ENCODE results near the gene UCHL1.
A peak's percentile ranks its signal among the peaks of the same experiment; 100 is the strongest.
"Not testable (repeated sequence)": the region's sequence is repeated elsewhere in the genome, so short reads cannot be mapped to it uniquely, and the experiment has no call there.

The UCHL1 gene

GRCh38 chr4:41236508-41236907 is 20.2 kb upstream of the UCHL1 start:
- DNase-seq (no peak), ATAC-seq (no peak)

DNA sequence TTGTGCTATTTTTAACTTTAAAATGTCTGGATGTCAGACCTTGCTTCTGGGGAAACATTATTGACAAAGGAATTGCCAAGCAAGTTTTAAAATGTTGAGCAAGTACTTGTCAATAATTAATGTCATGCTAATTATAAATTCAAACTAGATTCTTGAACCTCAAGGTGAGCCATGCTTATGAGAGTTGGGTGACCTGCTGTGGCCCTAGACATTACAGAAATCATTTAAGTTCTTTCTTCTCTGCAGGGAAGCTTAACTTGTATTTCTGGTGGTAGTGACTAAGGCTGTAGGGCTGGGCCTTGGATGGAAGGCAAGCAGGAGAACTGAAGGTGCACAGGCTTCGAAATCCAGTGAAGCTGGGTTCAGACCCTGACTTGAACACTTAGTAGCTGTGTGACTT is 14.8 kb upstream of the UCHL1 start:
- ATAC-seq (no peak), DNase-seq (no peak)

- no peak for ATAC-seq
- DNase-seq: no peak
These were observed 10.7 kb upstream of the UCHL1 start for GRCh38 chr4:41245983-41246382.

DNA sequence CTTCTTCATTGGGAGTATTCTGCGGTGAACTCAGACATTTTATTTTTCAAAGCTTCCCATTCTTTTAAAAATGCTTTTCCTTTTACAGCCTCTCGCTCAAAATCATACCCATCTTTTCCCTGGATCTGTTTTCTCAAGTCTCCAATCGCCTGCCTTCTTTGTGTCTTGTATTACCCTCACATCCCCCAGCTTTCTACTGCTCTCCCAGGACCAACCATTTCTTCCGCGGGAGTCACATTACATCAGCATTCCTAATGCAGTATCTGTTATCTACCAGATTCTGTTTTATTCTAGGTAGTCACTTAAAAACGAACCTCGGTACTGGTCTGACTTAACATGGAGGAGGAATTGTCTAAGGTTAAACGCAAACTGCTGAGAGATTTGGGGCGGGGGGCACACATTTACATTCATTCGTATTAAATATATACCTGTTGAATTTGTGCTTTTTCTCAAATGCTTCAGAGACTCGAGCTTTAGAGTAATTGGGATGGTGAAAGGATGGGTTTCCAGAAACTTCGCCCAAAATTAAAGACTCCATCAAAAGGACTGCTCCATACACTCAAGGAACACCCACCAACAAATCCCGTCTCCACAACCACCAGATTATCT is 493 bp upstream of the UCHL1 start:
- no peak for DNase-seq

GRCh38 chr4:41257257-41257901 is 651 bp downstream of the UCHL1 start:
- peak; percentile 26 for DNase-seq

More for the DNA sequence above, 493 bp upstream of the UCHL1 start:
- ATAC-seq: no peak

DNA sequence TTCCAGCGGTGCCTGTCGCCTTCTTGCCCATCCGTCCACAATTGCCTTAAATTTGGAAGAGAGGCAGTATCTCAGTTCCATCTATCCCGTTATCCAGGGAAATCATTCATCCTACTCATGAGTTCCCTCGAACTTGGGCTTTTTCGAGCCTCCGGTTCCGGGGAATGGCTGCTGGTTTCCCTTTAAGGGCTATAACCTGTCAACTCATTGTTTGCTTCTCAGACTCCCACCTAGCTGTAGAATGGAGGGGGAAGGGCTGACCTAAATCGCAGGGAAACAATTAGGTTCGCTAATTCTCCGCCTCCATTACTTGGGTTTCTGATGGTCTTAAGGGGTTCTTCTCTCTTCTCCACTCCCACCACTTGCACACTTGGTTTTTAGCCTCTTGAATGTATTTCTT is 1.2 kb downstream of the UCHL1 start:
- DNase-seq (no peak), ATAC-seq (no peak)

More at GRCh38 chr4:41257257-41257901, 651 bp downstream of the UCHL1 start:
- peak; percentile 51 for ATAC-seq

DNA sequence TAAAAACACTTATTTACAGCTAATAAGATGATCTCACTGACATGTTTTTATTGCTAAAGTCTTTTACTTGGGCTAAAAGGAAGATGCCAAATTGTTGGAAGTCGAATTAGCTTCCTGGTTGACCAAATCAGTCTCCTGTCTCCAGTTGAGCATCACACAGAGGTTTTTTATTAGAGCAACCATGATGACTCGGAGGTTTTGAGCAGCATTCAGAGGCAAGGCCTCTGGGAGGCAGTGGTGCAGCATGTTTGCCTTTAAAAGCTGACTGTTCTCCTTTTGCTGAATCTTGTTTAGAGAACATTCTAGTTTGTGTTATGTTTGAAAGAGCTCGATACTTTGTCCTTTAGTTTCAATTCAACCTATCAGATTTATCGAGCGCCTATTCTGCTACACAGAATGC is 2.1 kb downstream of the UCHL1 start:
- no peak for DNase-seq
- ATAC-seq: no peak

DNA sequence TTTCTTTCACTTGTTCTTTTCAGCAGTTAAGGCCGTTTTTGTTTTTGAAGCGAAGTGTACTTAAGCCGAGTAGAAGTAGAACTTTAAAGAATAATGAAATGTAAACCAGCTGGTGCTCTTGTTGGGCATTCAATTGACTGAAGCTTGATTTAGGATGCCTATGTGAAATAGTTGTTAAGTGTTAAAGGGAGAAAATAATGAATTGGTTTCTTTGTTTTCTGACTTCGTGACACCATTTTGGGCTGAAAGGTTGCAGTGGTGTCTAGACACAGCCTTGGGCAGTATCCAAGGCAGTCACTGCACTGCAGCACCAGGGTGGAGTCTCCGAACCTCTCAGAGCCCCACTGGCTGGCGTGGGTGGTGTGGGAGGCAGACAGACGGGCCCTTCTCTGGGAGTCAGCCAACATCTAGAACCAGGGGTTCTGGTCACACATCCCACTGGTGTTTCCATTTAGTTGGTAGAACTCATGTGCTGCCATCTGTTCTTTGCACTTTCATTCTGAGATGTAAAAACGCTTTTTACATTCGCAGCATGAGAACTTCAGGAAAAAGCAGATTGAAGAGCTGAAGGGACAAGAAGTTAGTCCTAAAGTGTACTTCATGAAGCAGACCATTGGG is 3.5 kb downstream of the UCHL1 start:
- DNase-seq: no peak

GRCh38 chr4:41262198-41262597 is 5.5 kb downstream of the UCHL1 start:
- no peak for ATAC-seq

More for the DNA sequence above, 3.5 kb downstream of the UCHL1 start:
- ATAC-seq: no peak

GRCh38 chr4:41264212-41264611 is 7.5 kb downstream of the UCHL1 start:
- ATAC-seq: no peak

More at GRCh38 chr4:41262198-41262597, 5.5 kb downstream of the UCHL1 start:
- no peak for DNase-seq

DNA sequence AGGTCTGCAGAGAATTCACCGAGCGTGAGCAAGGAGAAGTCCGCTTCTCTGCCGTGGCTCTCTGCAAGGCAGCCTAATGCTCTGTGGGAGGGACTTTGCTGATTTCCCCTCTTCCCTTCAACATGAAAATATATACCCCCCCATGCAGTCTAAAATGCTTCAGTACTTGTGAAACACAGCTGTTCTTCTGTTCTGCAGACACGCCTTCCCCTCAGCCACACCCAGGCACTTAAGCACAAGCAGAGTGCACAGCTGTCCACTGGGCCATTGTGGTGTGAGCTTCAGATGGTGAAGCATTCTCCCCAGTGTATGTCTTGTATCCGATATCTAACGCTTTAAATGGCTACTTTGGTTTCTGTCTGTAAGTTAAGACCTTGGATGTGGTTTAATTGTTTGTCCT is 11.3 kb downstream of the UCHL1 start:
- no peak for ATAC-seq
- no peak for DNase-seq

More at GRCh38 chr4:41264212-41264611, 7.5 kb downstream of the UCHL1 start:
- DNase-seq: no peak

- ATAC-seq (no peak), DNase-seq (no peak)
These were observed 12.2 kb downstream of the UCHL1 start for GRCh38 chr4:41268721-41269517.

- no peak for DNase-seq
- ATAC-seq: no peak
These were observed 13.0 kb downstream of the UCHL1 start for GRCh38 chr4:41269682-41270081.

- not testable (repeated sequence) for ATAC-seq, DNase-seq
These were observed 19.2 kb downstream of the UCHL1 start for GRCh38 chr4:41275931-41276330.

GRCh38 chr4:41280010-41280409 is 23.3 kb downstream of the UCHL1 start:
- ATAC-seq: no peak
- DNase-seq: no peak

GRCh38 chr4:41281038-41281634 is 24.4 kb downstream of the UCHL1 start:
- peak; percentile 7 for DNase-seq
- peak; percentile 86 for ATAC-seq

DNA sequence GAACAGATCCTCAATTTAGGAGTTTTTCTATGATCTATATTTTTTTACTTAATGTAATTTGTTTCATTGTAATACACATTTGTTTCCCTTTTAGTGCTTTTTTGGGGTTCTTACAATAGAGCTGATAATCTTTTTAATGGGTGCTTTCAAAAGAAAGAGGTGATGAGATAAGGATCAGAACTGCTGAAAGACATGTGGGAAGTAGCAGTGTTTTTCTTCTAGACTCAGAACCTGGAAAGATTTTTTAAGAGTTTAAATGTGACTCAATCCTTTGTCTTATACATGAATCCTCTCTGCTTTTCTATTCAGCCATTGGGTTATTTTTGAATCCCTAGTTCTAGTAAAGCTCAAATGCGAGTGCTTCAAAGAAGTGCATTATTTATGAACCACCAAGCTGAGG is 25.6 kb downstream of the UCHL1 start:
- DNase-seq (no peak), ATAC-seq (no peak)

- ATAC-seq (no peak), DNase-seq (no peak)
These were observed 28.6 kb downstream of the UCHL1 start for GRCh38 chr4:41285202-41285863.

DNA sequence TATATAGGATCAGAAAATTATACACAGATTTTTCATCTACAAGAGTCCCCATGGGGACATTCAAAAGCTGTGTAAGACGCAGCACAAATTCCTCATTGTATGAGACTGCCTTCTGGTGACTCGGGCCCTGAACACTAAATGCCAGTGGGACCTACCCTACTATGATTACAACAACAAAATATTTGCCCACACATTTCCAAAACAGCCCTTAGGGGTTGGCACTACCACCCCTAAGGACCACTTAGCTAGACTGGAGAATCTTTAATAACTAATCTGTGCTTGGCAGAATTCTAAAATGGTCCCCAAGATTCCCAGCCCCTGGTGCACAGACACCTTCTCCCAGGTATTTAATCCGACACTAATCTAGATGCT is 29.1 kb downstream of the UCHL1 start:
- DNase-seq (no peak), ATAC-seq (no peak)

GRCh38 chr4:41287005-41287404 is 30.3 kb downstream of the UCHL1 start:
- DNase-seq (no peak), ATAC-seq (no peak)

DNA sequence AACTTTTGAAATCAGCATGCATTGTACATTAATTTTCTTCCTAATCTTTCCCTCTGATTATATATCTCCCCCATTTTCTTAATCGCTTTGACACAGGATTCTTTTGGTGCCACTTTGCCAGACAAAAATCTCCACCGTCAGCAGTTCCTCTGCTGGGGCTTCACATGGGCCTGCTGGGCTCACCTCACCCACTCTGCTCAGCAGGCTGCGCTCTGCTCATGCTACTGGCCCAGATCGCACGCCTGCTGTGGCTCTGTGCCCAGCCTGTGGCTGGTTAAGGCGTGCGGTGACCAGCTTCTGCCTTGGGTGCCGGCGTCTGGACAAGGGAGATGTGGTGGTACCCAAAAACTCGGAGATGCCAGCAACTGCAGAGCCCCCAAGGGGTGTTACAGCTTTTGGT is 31.1 kb downstream of the UCHL1 start:
- ATAC-seq: no peak
- no peak for DNase-seq

DNA sequence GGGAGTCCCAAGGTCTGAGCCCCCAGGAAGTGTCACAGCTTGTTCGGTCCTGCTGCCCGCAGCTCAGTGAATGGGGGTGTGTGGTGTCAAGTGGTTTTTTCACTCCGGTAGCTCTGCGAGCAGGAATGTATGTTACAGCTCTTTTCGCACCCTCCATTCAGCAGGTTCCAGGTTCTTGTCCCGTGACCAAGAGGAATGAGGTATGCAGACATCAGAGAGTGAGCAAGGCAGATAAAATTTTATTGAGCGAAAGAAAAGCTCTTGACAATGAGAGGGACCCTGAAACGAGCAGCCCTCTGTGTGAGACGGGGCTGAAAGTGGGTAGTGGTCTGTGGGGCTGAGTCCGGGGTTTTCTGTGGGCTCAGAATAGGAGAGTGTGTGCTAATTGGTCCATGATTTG is 31.5 kb downstream of the UCHL1 start:
- DNase-seq (no peak), ATAC-seq (no peak)
